Keratinocyte (primary cell): Measurements from ENCODE around the gene RECK. TPM values are rescaled to one million over a fixed set of nuclear protein-coding genes. Genes with fewer than 3 reads are reported as not detected.

Experiments
- DNase-seq: peaks from one replicate; pipeline ENCODE4 v3.0.0-alpha.2; 2011; ENCODE audit warnings: low read depth, missing footprints, low spot score
- FAIRE-seq: peaks from 2 replicates; lab custom pipeline; 2011; peaks lifted over from hg19 to GRCh38; lab: Jason Lieb, UNC
- H2AFZ ChIP-seq: 2 replicates; pipeline ENCODE4 v1.6.0; 2012; ENCODE audit warnings: low read length, control low read depth, inconsistent platforms; ENCODE audit not compliant: control insufficient read depth
- H3K27ac ChIP-seq: 2 replicates; pipeline ENCODE4 v1.5.1; 2011; ENCODE audit warnings: low read length; ENCODE audit not compliant: control insufficient read depth, insufficient read depth
- H3K27me3 ChIP-seq: 3 replicates; pipeline ENCODE4 v1.6.0; 2011; ENCODE audit warnings: low read length; ENCODE audit not compliant: control insufficient read depth, insufficient read depth; ENCODE audit errors: extremely low read depth
- H3K36me3 ChIP-seq, 2 experiments: 2 replicates in 1 of 2; 3 replicates in 1 of 2; pipeline ENCODE4 v1.5.1; 2011; ENCODE audit warnings: low read length in 2 of 2, mild to moderate bottlenecking in 1 of 2; ENCODE audit not compliant: control insufficient read depth in 2 of 2, insufficient read depth in 2 of 2; ENCODE audit errors: extremely low read depth in 1 of 2
- H3K4me1 ChIP-seq: 3 replicates; pipeline ENCODE4 v1.5.1; 2011; ENCODE audit warnings: low read length; ENCODE audit not compliant: control insufficient read depth, insufficient read depth; ENCODE audit errors: extremely low read depth
- H3K4me2 ChIP-seq: 3 replicates; pipeline ENCODE4 v1.6.0; 2011; ENCODE audit warnings: low read depth, low read length; ENCODE audit not compliant: control insufficient read depth, insufficient read depth; ENCODE audit errors: extremely low read depth
- H3K4me3 ChIP-seq, 3 experiments: fragments of 200-600 bp in 1 of 3; sonication (generic) in 1 of 3; 2 replicates in 2 of 3; 3 replicates in 1 of 3; pipeline ENCODE4 v1.5.1; 2011 to 2016; ENCODE audit warnings: low read length in 3 of 3, mild to moderate bottlenecking in 3 of 3, control low read depth in 2 of 3, inconsistent platforms in 1 of 3, low read depth in 1 of 3, mixed read lengths in 1 of 3, mixed run types in 1 of 3, moderate library complexity in 1 of 3; ENCODE audit not compliant: control insufficient read depth in 2 of 3, insufficient read depth in 2 of 3; ENCODE audit errors: extremely low read depth in 1 of 3
- H3K79me2 ChIP-seq: 2 replicates; pipeline ENCODE4 v1.6.0; 2012; ENCODE audit warnings: low read length; ENCODE audit not compliant: control insufficient read depth, insufficient read depth
- H3K9ac ChIP-seq: 3 replicates; pipeline ENCODE4 v1.6.0; 2011; ENCODE audit warnings: low read length; ENCODE audit not compliant: control insufficient read depth, insufficient read depth; ENCODE audit errors: extremely low read depth
- H3K9me1 ChIP-seq: 3 replicates; pipeline ENCODE4 v1.6.0; 2011; ENCODE audit warnings: low read length; ENCODE audit not compliant: control insufficient read depth, insufficient read depth; ENCODE audit errors: extremely low read depth
- H3K9me3 ChIP-seq: 2 replicates; pipeline ENCODE4 v1.5.1; 2012; ENCODE audit warnings: low read depth, low read length; ENCODE audit not compliant: control insufficient read depth
- H4K20me1 ChIP-seq: 3 replicates; pipeline ENCODE4 v1.6.0; 2011; ENCODE audit warnings: low read length; ENCODE audit not compliant: control insufficient read depth, insufficient read depth; ENCODE audit errors: extremely low read depth
- EZH2 ChIP-seq: IDR thresholded peaks from one replicate; pipeline ENCODE4 v1.6.1; 2012; ENCODE audit warnings: inconsistent platforms, mild to moderate bottlenecking, low read length, moderate library complexity
- dilution Hi-C: fragments of 300-500 bp; cut with MboI; formaldehyde crosslinking; loops from one replicate; pipeline ENCODE4 v1.7.0; 2020; ENCODE audit warnings: low sequenced_read_pairs; ENCODE audit not compliant: extremely low pct_ligation_motif_present
- polyA plus RNA-seq, 5 experiments: library from polyadenylated mRNA; depleted of rRNA in 3 of 5; stranded (reverse) in 3 of 5; stranded (forward) in 1 of 5; unstranded in 1 of 5; fragments of >200 nt; gene quantifications; 1 replicate in 1 of 5; 2 replicates in 3 of 5; 3 replicates in 1 of 5; pipeline versions ENCODE4 v1.2.1 to v1.2.3, GENCODE V29; 2011 to 2012; ENCODE audit warnings: missing spikeins in 2 of 5, low read depth in 1 of 5, low replicate concordance in 1 of 5
- TF ChIP-seq, protein P1 (sequence below), 3 experiments: IDR thresholded peaks in 1 of 3; conservative IDR thresholded peaks in 1 of 3; optimal IDR thresholded peaks in 1 of 3; 2 replicates in 2 of 3; 3 replicates in 1 of 3; pipeline versions ENCODE3 to v1.5.1; 2011; ENCODE audit warnings: low read length in 3 of 3, mild to moderate bottlenecking in 3 of 3, moderate library complexity in 2 of 3, control low read depth in 1 of 3, inconsistent platforms in 1 of 3; ENCODE audit not compliant: insufficient read depth in 2 of 3; ENCODE audit errors: extremely low read depth in 1 of 3

The RECK gene
- polyA plus RNA-seq, 1 donor (not counting 4 experiments of a cell fraction or from before 2014, with no cell fraction given) = 4.6 TPM

GRCh38 chr9:36088020-36088419 lies 51.3 kb downstream of the RECK start:
- H3K9ac ChIP-seq = no peak overlapping the region
- H2AFZ ChIP-seq = no peak overlapping the region
- DNase-seq (no peak), FAIRE-seq (no peak)
- H3K4me2 ChIP-seq = no peak overlapping the region
- H4K20me1 ChIP-seq = no peaks in the 10 kb centered on the region
- no peak overlapping the region for H3K27ac ChIP-seq
- TF ChIP-seq, protein P1, sequence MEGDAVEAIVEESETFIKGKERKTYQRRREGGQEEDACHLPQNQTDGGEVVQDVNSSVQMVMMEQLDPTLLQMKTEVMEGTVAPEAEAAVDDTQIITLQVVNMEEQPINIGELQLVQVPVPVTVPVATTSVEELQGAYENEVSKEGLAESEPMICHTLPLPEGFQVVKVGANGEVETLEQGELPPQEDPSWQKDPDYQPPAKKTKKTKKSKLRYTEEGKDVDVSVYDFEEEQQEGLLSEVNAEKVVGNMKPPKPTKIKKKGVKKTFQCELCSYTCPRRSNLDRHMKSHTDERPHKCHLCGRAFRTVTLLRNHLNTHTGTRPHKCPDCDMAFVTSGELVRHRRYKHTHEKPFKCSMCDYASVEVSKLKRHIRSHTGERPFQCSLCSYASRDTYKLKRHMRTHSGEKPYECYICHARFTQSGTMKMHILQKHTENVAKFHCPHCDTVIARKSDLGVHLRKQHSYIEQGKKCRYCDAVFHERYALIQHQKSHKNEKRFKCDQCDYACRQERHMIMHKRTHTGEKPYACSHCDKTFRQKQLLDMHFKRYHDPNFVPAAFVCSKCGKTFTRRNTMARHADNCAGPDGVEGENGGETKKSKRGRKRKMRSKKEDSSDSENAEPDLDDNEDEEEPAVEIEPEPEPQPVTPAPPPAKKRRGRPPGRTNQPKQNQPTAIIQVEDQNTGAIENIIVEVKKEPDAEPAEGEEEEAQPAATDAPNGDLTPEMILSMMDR (optimal IDR thresholded peaks at IDR 0.05 in 1 of 3, IDR thresholded peaks at IDR 0.05 in 1 of 3, conservative IDR thresholded peaks at IDR 0.05 in 1 of 3; ENCODE audit: extremely low read depth in 1 of 3, insufficient read depth in 2 of 3, low read length in 3 of 3) = no peak
- no peak for TF ChIP-seq EZH2
- no peaks in the 10 kb centered on the region for H3K4me1 ChIP-seq
- H3K36me3 ChIP-seq = no peaks in the 10 kb centered on the region
- dilution Hi-C loops = no loop called here
- no peaks in the 10 kb centered on the region for H3K9me3 ChIP-seq
- H3K79me2 ChIP-seq = no peaks in the 10 kb centered on the region
- no peaks in the 10 kb centered on the region for H3K9me1 ChIP-seq
- H3K4me3 ChIP-seq = no peak overlapping the region
- no peaks in the 10 kb centered on the region for H3K27me3 ChIP-seq

GRCh38 chr9:36091026-36091953 lies 54.6 kb downstream of the RECK start:
- Histone ChIP-seq H3K4me3 (no peak overlapping the region), H3K9me1 (no peaks in the 10 kb centered on the region), H4K20me1 (no peaks in the 10 kb centered on the region), H3K79me2 (no peaks in the 10 kb centered on the region), H3K4me2 (no peak overlapping the region), H3K27me3 (no peaks in the 10 kb centered on the region), H3K4me1 (no peaks in the 10 kb centered on the region), H3K27ac (no peak overlapping the region), H3K9ac (no peak overlapping the region), H2AFZ (no peak overlapping the region), H3K36me3 (no peaks in the 10 kb centered on the region), H3K9me3 (no peaks in the 10 kb centered on the region)
- dilution Hi-C loops = no loop called here
- DNase-seq (no peak), FAIRE-seq (no peak)
- no peak for TF ChIP-seq EZH2
- TF ChIP-seq, protein P1 (optimal IDR thresholded peaks at IDR 0.05 in 1 of 3, IDR thresholded peaks at IDR 0.05 in 1 of 3, conservative IDR thresholded peaks at IDR 0.05 in 1 of 3; ENCODE audit: extremely low read depth in 1 of 3, insufficient read depth in 2 of 3, low read length in 3 of 3) = no peak
